HEK293 (cell line): ENCODE data around the gene EHD1.
A peak's percentile ranks its signal among the peaks of the same experiment; 100 is the strongest.

ENCODE experiments used
- CTCF ChIP-seq: fragments of 450-650 bp; formaldehyde crosslinking; IDR thresholded peaks from 2 replicates; pipeline ENCODE4 v1.5.1; 2016; ENCODE audit warnings: missing biosample characterization, missing genetic modification characterization
- EGR2 ChIP-seq: fragments of 450-650 bp; formaldehyde crosslinking; IDR thresholded peaks from 2 replicates; pipeline ENCODE4 v1.5.1; 2016; ENCODE audit warnings: low read depth, missing biosample characterization, missing genetic modification characterization
- ELK4 ChIP-seq: IDR thresholded peaks from 2 replicates; pipeline ENCODE4 v1.6.1; 2011; ENCODE audit warnings: mild to moderate bottlenecking, low read depth, low read length, borderline replicate concordance
- KLF8 ChIP-seq: fragments of 450-650 bp; formaldehyde crosslinking; IDR thresholded peaks from 2 replicates; pipeline ENCODE4 v1.5.1; 2016; ENCODE audit warnings: missing biosample characterization, missing genetic modification characterization
- PATZ1 ChIP-seq: fragments of 450-650 bp; formaldehyde crosslinking; IDR thresholded peaks from 2 replicates; pipeline ENCODE4 v1.5.1; 2016; ENCODE audit warnings: missing biosample characterization, missing genetic modification characterization
- PRDM1 ChIP-seq: fragments of 450-650 bp; formaldehyde crosslinking; IDR thresholded peaks from 2 replicates; pipeline ENCODE4; 2016; ENCODE audit warnings: missing biosample characterization, missing genetic modification characterization
- REPIN1 ChIP-seq: fragments of 450-650 bp; formaldehyde crosslinking; IDR thresholded peaks from 2 replicates; pipeline ENCODE4 v1.5.1; 2017; ENCODE audit warnings: missing biosample characterization, missing genetic modification characterization, low read depth
- SCRT1 ChIP-seq: fragments of 450-650 bp; formaldehyde crosslinking; IDR thresholded peaks from 2 replicates; pipeline ENCODE4 v1.5.1; 2016; ENCODE audit warnings: missing biosample characterization, missing genetic modification characterization, borderline replicate concordance
- SP7 ChIP-seq: fragments of 450-650 bp; formaldehyde crosslinking; IDR thresholded peaks from 2 replicates; pipeline ENCODE4 v1.5.1; 2016; ENCODE audit warnings: missing biosample characterization, missing genetic modification characterization
- ZBTB8A ChIP-seq: fragments of 450-650 bp; formaldehyde crosslinking; IDR thresholded peaks from 2 replicates; pipeline ENCODE4 v1.5.1; 2016; ENCODE audit warnings: missing biosample characterization, missing genetic modification characterization
- ZEB2 ChIP-seq: fragments of 450-650 bp; formaldehyde crosslinking; IDR thresholded peaks from 2 replicates; pipeline ENCODE4 v1.5.1; 2016; ENCODE audit warnings: missing biosample characterization, missing genetic modification characterization
- ZNF121 ChIP-seq: fragments of 450-650 bp; formaldehyde crosslinking; IDR thresholded peaks from 2 replicates; pipeline ENCODE4 v1.5.1; 2016; ENCODE audit warnings: missing biosample characterization, missing genetic modification characterization
- ZNF26 ChIP-seq: fragments of 450-650 bp; formaldehyde crosslinking; IDR thresholded peaks from 2 replicates; pipeline ENCODE4 v1.5.1; 2016; ENCODE audit warnings: missing biosample characterization, missing genetic modification characterization
- ZNF274 ChIP-seq, 2 experiments: fragments of 200-500 bp in 1 of 2; fragments of 450-650 bp in 1 of 2; sonication (Bioruptor generic) in 1 of 2; formaldehyde crosslinking in 1 of 2; IDR thresholded peaks; 2 replicates each; pipeline versions ENCODE4 v1.5.1 to v1.6.1; 2014 to 2016; ENCODE audit warnings: borderline replicate concordance in 1 of 2, inconsistent platforms in 1 of 2, low read length in 1 of 2, missing biosample characterization in 1 of 2, missing genetic modification characterization in 1 of 2
- ZNF292 ChIP-seq: fragments of 450-650 bp; formaldehyde crosslinking; IDR thresholded peaks from 2 replicates; pipeline ENCODE4 v1.5.1; 2016; ENCODE audit warnings: low read depth, missing biosample characterization, missing genetic modification characterization, borderline replicate concordance
- ZNF48 ChIP-seq: fragments of 450-650 bp; formaldehyde crosslinking; IDR thresholded peaks from 2 replicates; pipeline ENCODE4 v1.5.1; 2016; ENCODE audit warnings: missing biosample characterization, missing genetic modification characterization
- ZNF660 ChIP-seq: fragments of 450-650 bp; IDR thresholded peaks from 2 replicates; pipeline ENCODE4 v1.5.1; 2018; ENCODE audit warnings: missing biosample characterization, mild to moderate bottlenecking, missing genetic modification characterization
- ZNF76 ChIP-seq: fragments of 450-650 bp; formaldehyde crosslinking; IDR thresholded peaks from 2 replicates; pipeline ENCODE4; 2016; ENCODE audit warnings: low read depth, missing biosample characterization, missing genetic modification characterization, borderline replicate concordance
- ZNF768 ChIP-seq: fragments of 450-650 bp; formaldehyde crosslinking; IDR thresholded peaks from 2 replicates; pipeline ENCODE4 v1.5.1; 2018; ENCODE audit warnings: missing biosample characterization, mild to moderate bottlenecking, missing genetic modification characterization
- ZNF776 ChIP-seq: fragments of 450-650 bp; formaldehyde crosslinking; IDR thresholded peaks from 2 replicates; pipeline ENCODE4 v1.5.0; 2017; ENCODE audit warnings: missing biosample characterization, missing genetic modification characterization, borderline replicate concordance
- ZSCAN30 ChIP-seq: fragments of 450-650 bp; IDR thresholded peaks from 2 replicates; pipeline ENCODE4 v1.5.1; 2018; ENCODE audit warnings: missing biosample characterization, mild to moderate bottlenecking, missing genetic modification characterization, moderate library complexity
- ZSCAN5A ChIP-seq: fragments of 450-650 bp; formaldehyde crosslinking; IDR thresholded peaks from 2 replicates; pipeline ENCODE4 v1.5.1; 2016; ENCODE audit warnings: missing biosample characterization, missing genetic modification characterization
- ZXDB ChIP-seq: fragments of 450-650 bp; formaldehyde crosslinking; IDR thresholded peaks from 2 replicates; pipeline ENCODE4 v1.5.1; 2016; ENCODE audit warnings: missing biosample characterization, missing genetic modification characterization
- TF ChIP-seq, protein P1 (sequence below): fragments of 450-650 bp; formaldehyde crosslinking; IDR thresholded peaks from 2 replicates; pipeline ENCODE4 v1.5.1; 2017; ENCODE audit warnings: missing biosample characterization, missing genetic modification characterization
- TF ChIP-seq, protein P2 (sequence below): fragments of 450-650 bp; formaldehyde crosslinking; IDR thresholded peaks from 2 replicates; pipeline ENCODE4 v1.5.1; 2017; ENCODE audit warnings: missing biosample characterization, missing genetic modification characterization

EHD1 gene

GRCh38 chr11:64916775-64917662, 38.6 kb upstream of the EHD1 start, which contains the start of gene ATG2A (continued):
- peak; percentile 97 for TF ChIP-seq ZNF660 (tag by site-specific recombination)
- TF ChIP-seq ZNF76 (tag by site-specific recombination): peak; percentile 34; the same call in 1 of the 2 replicates
- TF ChIP-seq ZNF26 (tag by site-specific recombination): no peak
- TF ChIP-seq, protein P1, sequence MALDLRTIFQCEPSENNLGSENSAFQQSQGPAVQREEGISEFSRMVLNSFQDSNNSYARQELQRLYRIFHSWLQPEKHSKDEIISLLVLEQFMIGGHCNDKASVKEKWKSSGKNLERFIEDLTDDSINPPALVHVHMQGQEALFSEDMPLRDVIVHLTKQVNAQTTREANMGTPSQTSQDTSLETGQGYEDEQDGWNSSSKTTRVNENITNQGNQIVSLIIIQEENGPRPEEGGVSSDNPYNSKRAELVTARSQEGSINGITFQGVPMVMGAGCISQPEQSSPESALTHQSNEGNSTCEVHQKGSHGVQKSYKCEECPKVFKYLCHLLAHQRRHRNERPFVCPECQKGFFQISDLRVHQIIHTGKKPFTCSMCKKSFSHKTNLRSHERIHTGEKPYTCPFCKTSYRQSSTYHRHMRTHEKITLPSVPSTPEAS (tag by site-specific recombination): peak; percentile 32; the same call in 1 of the 2 replicates
- peak; percentile 28; the same call in 1 of the 2 replicates for TF ChIP-seq ZEB2 (tag by site-specific recombination)
- peak; percentile 79; the same call in 1 of the 2 replicates for TF ChIP-seq ZSCAN30 (tag by site-specific recombination)
- TF ChIP-seq EGR2: 0 out of 2 replicates have a peak, but pooled peaks have one; percentile 36
- TF ChIP-seq ZNF48 (tag by site-specific recombination): no peak
- no peak for TF ChIP-seq ELK4
- TF ChIP-seq PRDM1: no peak
- TF ChIP-seq ZNF274 (IDR thresholded peaks at IDR 0.05; ENCODE audit: low read length): no peak
- TF ChIP-seq ZNF274 (tag by site-specific recombination; IDR thresholded peaks at IDR 0.05; ENCODE audit: borderline replicate concordance): no peak
- TF ChIP-seq ZNF292 (tag by site-specific recombination): no peak
- 0 out of 2 replicates have a peak, but pooled peaks have one; percentile 76 for TF ChIP-seq REPIN1 (tag by site-specific recombination)
- peak; percentile 14; the same call in 1 of the 2 replicates for TF ChIP-seq CTCF (tag by site-specific recombination)
- peak; percentile 64 for TF ChIP-seq PATZ1 (tag by site-specific recombination)
- TF ChIP-seq KLF8 (tag by site-specific recombination): peak; percentile 87; the same call in 1 of the 2 replicates
- TF ChIP-seq ZXDB (tag by site-specific recombination): peak; percentile 82
- TF ChIP-seq ZNF121 (tag by site-specific recombination): no peak
- TF ChIP-seq, protein P2, sequence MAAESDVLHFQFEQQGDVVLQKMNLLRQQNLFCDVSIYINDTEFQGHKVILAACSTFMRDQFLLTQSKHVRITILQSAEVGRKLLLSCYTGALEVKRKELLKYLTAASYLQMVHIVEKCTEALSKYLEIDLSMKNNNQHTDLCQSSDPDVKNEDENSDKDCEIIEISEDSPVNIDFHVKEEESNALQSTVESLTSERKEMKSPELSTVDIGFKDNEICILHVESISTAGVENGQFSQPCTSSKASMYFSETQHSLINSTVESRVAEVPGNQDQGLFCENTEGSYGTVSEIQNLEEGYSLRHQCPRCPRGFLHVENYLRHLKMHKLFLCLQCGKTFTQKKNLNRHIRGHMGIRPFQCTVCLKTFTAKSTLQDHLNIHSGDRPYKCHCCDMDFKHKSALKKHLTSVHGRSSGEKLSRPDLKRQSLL (tag by site-specific recombination): 0 out of 2 replicates have a peak, but pooled peaks have one; percentile 50
- 0 out of 2 replicates have a peak, but pooled peaks have one; percentile 51 for TF ChIP-seq ZSCAN5A (tag by site-specific recombination)
- TF ChIP-seq SCRT1: peak; percentile 76; the same call in 1 of the 2 replicates
- no peak for TF ChIP-seq ZNF768 (tag by site-specific recombination)
- TF ChIP-seq SP7 (tag by site-specific recombination): peak; percentile 54
- TF ChIP-seq ZNF776 (tag by site-specific recombination): no peak
- peak; percentile 60; the same call in 1 of the 2 replicates for TF ChIP-seq ZBTB8A (tag by site-specific recombination)
